GM12892 (cell line): ENCODE results near the gene CFAP61.

Source experiments
- POLR2A ChIP-seq: IDR thresholded peaks from 2 replicates; pipeline ENCODE4 v1.6.1; 2011; ENCODE audit warnings: low read depth, low read length, control low read depth
- POLR2AphosphoS5 ChIP-seq: IDR thresholded peaks from 2 replicates; pipeline ENCODE4 v1.6.1; 2011; ENCODE audit warnings: low read depth, low read length, control low read depth
- TAF1 ChIP-seq: IDR thresholded peaks from 2 replicates; pipeline ENCODE4 v1.6.1; 2011; ENCODE audit warnings: low read depth, mild to moderate bottlenecking, control low read depth, low read length, borderline replicate concordance

DNA sequence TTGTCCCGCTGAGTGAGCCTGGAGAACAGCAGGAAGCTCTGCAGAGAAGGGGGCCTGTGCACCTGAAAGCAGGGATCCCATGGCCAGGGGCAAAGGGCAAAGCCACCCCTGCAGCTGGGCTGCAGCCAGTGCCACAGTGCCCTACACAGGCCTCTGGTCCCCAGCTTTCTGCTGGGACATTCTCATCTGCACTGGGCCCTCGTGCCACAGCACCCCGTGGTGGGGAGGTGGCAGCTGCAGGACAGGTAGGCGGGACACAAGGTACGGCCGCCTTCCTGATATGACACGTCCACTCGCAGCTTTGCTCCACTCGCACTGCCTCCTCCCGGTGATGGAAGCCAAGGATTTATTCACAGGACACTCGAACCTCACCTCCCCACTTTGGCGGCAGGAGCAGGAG, 342.8 kb downstream of the CFAP61 start:
- no peak for TF ChIP-seq POLR2A
- no peak for TF ChIP-seq TAF1
- no peak for TF ChIP-seq POLR2AphosphoS5
